NOMO-1 treated with dmso at 0.1 percent for 144 hours (cell line): ENCODE results near the gene CGNL1.

Experiments used
- DNase-seq: peaks from one replicate; lab custom pipeline; 2025; ENCODE audit not compliant: unreplicated experiment; lab: John Stamatoyannopoulos, UW

The CGNL1 gene, protein sequence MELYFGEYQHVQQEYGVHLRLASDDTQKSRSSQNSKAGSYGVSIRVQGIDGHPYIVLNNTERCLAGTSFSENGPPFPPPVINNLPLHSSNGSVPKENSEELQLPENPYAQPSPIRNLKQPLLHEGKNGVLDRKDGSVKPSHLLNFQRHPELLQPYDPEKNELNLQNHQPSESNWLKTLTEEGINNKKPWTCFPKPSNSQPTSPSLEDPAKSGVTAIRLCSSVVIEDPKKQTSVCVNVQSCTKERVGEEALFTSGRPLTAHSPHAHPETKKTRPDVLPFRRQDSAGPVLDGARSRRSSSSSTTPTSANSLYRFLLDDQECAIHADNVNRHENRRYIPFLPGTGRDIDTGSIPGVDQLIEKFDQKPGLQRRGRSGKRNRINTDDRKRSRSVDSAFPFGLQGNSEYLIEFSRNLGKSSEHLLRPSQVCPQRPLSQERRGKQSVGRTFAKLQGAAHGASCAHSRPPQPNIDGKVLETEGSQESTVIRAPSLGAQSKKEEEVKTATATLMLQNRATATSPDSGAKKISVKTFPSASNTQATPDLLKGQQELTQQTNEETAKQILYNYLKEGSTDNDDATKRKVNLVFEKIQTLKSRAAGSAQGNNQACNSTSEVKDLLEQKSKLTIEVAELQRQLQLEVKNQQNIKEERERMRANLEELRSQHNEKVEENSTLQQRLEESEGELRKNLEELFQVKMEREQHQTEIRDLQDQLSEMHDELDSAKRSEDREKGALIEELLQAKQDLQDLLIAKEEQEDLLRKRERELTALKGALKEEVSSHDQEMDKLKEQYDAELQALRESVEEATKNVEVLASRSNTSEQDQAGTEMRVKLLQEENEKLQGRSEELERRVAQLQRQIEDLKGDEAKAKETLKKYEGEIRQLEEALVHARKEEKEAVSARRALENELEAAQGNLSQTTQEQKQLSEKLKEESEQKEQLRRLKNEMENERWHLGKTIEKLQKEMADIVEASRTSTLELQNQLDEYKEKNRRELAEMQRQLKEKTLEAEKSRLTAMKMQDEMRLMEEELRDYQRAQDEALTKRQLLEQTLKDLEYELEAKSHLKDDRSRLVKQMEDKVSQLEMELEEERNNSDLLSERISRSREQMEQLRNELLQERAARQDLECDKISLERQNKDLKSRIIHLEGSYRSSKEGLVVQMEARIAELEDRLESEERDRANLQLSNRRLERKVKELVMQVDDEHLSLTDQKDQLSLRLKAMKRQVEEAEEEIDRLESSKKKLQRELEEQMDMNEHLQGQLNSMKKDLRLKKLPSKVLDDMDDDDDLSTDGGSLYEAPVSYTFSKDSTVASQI

DNA sequence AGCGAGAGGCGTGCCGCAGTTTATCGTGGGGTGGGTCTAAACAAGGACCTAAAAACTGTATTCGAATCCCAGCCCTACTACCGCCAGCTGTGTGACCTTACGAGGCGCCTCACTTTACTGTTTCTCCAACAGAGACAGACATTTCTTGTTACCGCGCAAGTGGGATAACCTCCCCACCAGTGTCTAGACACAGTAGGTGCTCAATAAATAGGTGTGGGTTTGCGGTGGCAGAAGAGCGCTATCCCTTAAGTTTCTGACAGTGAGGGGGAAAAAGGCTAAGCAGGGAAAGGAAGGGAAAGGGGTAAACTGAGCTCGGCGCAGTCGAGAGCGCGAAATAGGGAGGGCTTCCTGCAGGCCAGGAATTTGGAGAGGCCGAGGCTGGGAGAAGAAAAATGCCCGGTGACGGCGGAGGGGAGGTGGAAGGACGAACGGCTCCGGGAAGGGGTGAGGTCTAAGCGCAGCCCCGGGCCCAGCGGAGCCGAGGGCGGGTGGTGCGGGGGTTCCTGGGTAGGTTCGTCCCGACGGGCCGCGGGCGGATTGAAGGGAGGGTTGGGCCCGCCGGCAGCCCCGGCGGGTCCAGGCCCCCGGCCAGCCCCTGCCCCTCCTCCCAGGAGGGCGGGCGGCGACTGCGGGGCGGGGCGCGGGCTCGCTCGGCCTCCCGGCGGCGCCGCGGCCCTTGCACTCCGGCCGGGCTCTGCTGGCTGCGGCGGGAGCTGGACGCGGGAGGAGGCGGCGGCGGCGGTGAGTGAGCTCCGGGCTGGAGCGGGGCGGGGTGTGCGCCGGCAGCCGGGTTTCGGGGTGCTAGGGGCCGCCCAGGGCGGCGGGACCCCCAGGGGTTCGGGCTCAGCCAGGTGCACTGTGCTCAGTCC lies at the start of gene CGNL1:
CGNL1 (plus strand) TSS at position 679 of the 869 bp plus-strand sequence. CDS start 61,495 bp downstream, outside the sequence.
- DNase-seq = no peak

DNA sequence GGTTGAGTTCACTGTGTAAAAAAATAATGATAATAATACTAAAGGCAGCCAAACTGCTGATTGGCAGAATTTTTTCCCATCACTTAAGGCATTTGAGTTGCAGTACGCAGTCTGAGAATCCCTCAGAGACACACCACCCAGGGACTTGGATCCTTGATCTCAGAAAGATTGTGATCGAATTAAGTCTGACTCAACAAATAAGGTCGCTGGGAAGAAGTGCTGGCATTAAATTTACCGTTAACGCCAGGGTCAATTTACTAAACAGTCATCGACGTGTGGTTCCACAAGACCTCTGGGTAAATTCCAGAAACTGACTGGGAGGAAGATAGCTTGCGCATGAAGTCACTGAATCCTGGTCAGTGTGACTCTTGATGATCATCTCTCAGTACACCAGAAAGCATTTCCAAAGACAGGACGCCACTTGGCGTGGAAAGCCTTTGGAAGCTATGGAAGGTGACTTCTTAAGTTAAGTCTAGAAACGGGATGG lies 48.3 kb upstream of the CGNL1 start:
- DNase-seq = no peak

DNA sequence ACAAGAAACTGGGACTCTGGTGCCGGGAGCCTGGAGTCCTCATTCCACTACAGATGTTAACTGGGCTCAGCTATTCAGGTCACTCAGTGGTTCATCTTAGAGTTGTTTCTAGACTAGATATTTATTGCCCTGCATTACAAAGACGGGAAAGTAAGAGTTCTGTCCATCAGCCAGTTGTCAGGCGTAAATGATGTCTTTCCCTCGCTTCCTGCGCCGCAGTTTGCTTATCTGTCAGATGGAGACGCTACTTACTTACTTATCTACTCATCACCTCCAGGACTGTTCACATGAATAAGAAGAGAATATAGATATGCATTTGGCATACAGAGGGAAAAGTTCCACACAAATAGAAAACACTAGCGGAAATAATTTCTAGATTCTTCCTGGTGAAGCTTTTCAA lies 47.8 kb upstream of the CGNL1 start:
- DNase-seq = no peak

- no peak for DNase-seq
Observed at GRCh38 chr15:57328897-57329296, 47.4 kb upstream of the CGNL1 start.

DNA sequence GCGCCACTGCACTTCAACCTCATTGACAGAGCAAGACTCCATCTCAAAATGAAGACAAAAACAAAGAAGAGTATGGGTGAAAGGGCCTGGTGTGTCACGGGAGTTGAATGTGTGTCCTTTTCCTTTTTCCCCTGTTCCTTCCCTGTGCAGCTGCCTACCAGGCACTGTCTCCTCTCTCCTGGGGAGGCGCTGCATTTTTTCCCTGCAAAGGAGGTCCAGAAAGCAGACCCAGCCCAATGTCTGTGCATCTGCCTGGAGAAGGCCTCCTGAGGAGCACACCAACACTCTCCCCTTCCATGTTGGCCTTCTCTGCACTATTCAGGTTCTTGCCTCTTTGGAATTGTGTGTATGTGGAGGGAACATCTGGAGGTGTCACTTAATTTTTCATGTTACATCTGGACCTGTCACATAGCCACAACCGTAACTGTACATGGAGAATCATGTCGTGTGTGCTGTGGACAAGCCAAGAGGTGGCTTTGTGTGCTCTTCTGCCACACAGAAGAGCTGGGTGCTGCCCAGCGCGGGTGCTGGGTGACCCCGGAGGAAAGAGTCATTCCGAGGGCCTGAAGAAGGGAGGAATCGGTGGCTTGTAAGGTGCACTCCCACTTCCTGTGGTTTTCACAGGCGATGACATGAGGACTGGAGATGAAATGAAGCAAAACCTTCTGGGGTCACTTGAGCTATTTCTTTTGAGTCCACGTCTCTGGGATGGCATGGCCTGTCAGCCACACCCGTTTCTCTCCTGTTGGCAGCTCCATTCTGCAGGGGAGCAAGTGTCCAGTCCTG lies 46.5 kb upstream of the CGNL1 start:
- DNase-seq = no peak

GRCh38 chr15:57330619-57331340 lies 45.5 kb upstream of the CGNL1 start:
- no peak for DNase-seq

- DNase-seq = no peak
Observed at GRCh38 chr15:57332326-57332725, 44.0 kb upstream of the CGNL1 start.

- no peak for DNase-seq
Observed at GRCh38 chr15:57333487-57333886, 42.8 kb upstream of the CGNL1 start.

DNA sequence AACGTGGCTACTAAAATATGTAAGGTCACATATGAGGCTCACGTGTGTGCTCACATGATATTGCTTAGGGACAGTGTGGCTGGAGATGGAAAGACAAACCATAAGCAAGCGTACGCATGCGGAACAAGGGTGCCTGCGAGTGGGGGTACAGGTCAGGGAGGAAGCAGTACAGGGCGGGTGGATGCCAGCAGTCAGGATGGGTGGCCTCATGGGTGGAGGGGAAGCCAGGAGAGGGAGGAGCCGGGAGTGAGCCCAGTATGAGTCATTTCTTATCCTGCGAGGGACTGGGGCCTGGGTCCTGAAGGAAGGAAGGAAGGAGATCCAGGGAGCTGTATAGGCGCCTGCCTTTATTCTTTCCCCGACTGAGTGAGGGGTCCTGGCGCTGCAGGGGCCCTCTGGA lies 42.0 kb upstream of the CGNL1 start:
- DNase-seq = no peak

GRCh38 chr15:57335293-57335715 lies 41.0 kb upstream of the CGNL1 start:
- DNase-seq = no peak

GRCh38 chr15:57335719-57336118 lies 40.6 kb upstream of the CGNL1 start:
- DNase-seq = no peak

DNA sequence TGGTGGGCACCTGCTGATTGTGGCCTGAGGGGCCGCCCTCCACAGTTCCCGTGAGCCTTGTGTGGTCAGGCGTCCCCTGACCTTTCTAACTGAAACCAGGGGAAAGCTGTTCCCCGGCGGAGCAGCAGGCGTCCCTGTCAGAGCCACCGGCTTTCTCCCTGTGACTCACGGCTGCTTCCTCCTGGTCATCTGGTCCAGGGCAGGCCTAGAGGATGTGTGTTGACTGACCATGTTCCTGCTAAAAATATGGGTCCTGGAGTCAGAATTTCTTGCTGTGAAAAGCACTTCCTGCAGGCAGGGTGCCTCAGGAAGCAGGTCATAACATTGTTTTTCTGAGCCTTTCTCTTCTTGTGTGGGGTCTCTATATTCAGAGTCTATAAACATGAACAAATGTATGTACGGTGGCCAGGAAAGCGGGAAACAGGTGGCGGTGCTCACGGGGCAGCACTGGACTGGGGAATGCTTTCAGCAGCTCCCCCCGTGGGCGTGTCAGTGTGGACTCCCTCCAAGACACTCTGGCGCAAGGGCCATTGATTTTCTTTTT lies 38.4 kb upstream of the CGNL1 start:
- no peak for DNase-seq

DNA sequence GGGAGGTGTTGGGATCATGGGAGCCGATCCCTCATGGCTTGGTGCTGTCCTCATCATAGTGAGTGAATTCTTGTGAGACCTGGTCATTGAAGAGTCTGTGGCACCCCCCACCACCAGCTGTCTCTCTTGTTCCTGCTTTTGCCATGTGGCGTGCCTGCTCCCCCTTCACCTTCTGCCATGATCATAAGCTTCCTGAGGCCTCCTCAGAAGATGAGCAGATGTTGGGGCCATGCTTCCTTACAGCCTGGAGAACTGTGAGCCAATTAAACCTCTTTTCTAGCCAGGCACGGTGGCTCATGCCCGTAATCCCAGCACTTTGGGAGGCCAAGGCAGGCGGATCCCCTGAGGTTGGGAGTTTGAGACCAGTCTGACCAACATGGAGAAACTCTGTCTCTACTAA lies 37.0 kb upstream of the CGNL1 start:
- DNase-seq = no peak

- peak; percentile 18 for DNase-seq
Observed at GRCh38 chr15:57340682-57341259, 35.5 kb upstream of the CGNL1 start.

DNA sequence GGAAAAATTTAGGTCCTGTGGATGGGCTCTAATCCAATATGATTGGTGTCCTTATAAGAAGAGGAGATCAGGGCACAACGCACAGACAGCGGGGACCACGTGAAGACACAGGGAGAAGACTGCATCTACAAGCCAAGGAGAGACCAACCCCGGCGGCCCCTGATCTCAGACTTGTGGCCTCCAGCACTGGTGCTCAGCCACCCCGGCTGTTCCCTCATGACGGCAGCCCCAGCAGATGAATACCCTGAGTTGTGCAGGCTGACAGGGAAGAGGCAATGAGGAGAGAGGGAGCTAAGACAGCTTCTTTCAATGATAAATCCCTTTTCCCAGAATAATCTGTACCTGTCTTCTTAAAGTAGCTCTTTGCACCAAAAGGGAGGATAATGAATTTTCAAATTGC lies 33.3 kb upstream of the CGNL1 start:
- DNase-seq = no peak

GRCh38 chr15:57343498-57343897 lies 32.8 kb upstream of the CGNL1 start:
- no peak for DNase-seq

DNA sequence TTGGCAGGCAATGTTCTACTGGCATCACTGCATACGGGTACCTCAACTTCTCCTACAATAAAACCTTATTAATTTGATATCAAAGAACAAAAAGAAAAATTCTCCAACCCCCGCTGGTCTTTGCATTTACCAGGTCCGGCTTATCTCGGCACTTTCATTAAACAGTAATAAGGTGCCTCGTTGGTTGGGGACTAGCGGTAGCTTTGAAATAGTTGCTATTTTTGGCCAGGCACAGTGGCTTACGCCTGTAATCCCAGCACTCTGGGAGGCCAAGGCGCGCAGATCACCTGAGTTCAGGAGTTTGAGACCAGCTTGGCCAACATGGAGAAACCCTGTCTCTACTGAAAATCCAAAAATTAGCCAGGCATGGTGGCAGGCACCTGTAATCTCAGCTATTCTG lies 32.0 kb upstream of the CGNL1 start:
- no peak for DNase-seq

DNA sequence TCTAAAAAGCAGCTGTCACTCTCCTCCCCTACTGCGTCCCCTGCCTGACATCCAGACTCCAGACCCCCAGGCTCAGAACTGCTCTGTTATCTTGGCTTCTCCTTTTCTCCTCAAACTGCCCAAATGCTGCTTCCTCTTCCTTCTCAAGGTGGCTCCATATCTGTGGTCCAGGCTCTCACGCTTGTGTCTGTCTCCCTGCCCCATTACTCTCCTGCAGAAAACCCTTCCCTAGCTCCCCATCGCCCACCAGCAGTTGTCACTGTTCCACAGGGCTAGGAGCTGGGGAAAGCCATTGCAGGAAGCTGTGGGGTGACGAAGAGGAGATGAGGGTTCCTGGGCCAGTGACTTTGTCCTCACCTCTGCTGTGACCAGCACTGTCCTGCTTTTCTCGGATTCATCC lies 30.7 kb upstream of the CGNL1 start:
- no peak for DNase-seq
